Neuronal stem cell (in vitro differentiated cells): ENCODE results near the gene RAB11FIP3.

Experiments
- DNase-seq: peaks from one replicate; pipeline ENCODE4 v3.0.0-alpha.2; 2013; ENCODE audit warnings: low spot score
- H2AFZ ChIP-seq: one replicate; pipeline ENCODE4 v1.6.1; 2013; ENCODE audit warnings: mild to moderate bottlenecking, low read length, inconsistent platforms
- H2AK5ac ChIP-seq: 2 replicates; pipeline ENCODE4 v1.6.1; 2013; ENCODE audit warnings: low read depth, mild to moderate bottlenecking, inconsistent platforms, low read length, moderate library complexity, mixed read lengths
- H2BK120ac ChIP-seq: 2 replicates; pipeline ENCODE4 v1.6.1; 2013; ENCODE audit warnings: low read depth, mild to moderate bottlenecking, inconsistent platforms, low read length, moderate library complexity, mixed read lengths
- H2BK12ac ChIP-seq: one replicate; pipeline ENCODE4 v1.6.1; 2013; ENCODE audit warnings: low read length, inconsistent platforms
- H2BK15ac ChIP-seq: 2 replicates; pipeline ENCODE4 v1.6.1; 2013; ENCODE audit warnings: mild to moderate bottlenecking, low read length, inconsistent platforms, mixed read lengths
- H2BK5ac ChIP-seq: one replicate; pipeline ENCODE4 v1.6.1; 2013; ENCODE audit warnings: inconsistent platforms, mild to moderate bottlenecking, low read length, moderate library complexity
- H3K14ac ChIP-seq: one replicate; pipeline ENCODE4 v1.6.1; 2013; ENCODE audit warnings: low read length, inconsistent platforms
- H3K18ac ChIP-seq: 2 replicates; pipeline ENCODE4 v1.6.1; 2013; ENCODE audit warnings: low read length, inconsistent platforms
- H3K23ac ChIP-seq: 2 replicates; pipeline ENCODE4 v1.6.1; 2013; ENCODE audit warnings: low read depth, mild to moderate bottlenecking, mixed read lengths, low read length, inconsistent platforms; ENCODE audit not compliant: poor library complexity
- H3K27ac ChIP-seq: replicated peaks from 3 replicates; pipeline ENCODE4 v1.5.1; 2013; ENCODE audit warnings: low read length, inconsistent platforms
- H3K27me3 ChIP-seq, 3 experiments: 2 replicates each; pipeline ENCODE4 v1.6.1; 2013; ENCODE audit warnings: low read length in 3 of 3, mild to moderate bottlenecking in 2 of 3, inconsistent platforms in 1 of 3, low read depth in 1 of 3, mixed read lengths in 1 of 3, moderate library complexity in 1 of 3; ENCODE audit not compliant: control insufficient read depth in 3 of 3, insufficient read depth in 3 of 3
- H3K36me3 ChIP-seq, 2 donors: replicated peaks in 1 of 2; 2 replicates each; pipeline ENCODE4 v1.6.1; 2013; ENCODE audit warnings: low read length in 2 of 2; ENCODE audit not compliant: control insufficient read depth in 2 of 2, insufficient read depth in 2 of 2
- H3K4ac ChIP-seq: 2 replicates; pipeline ENCODE4 v1.6.1; 2013; ENCODE audit warnings: inconsistent platforms, mild to moderate bottlenecking, low read length, moderate library complexity
- H3K4me1 ChIP-seq, 2 donors: 1 replicate in 1 of 2; 2 replicates in 1 of 2; pipeline ENCODE4 v1.6.1; 2013; ENCODE audit warnings: low read length in 2 of 2, low read depth in 1 of 2; ENCODE audit not compliant: control insufficient read depth in 2 of 2, insufficient read depth in 1 of 2
- H3K4me2 ChIP-seq: one replicate; pipeline ENCODE4 v1.6.1; 2013; ENCODE audit warnings: mild to moderate bottlenecking, low read length, inconsistent platforms; ENCODE audit not compliant: insufficient read depth, poor library complexity, severe bottlenecking
- H3K4me3 ChIP-seq, 2 donors: 2 replicates each; pipeline ENCODE4 v1.5.1; 2013; ENCODE audit warnings: low read length in 2 of 2, mild to moderate bottlenecking in 2 of 2, inconsistent platforms in 1 of 2, moderate library complexity in 1 of 2
- H3K79me1 ChIP-seq: one replicate; pipeline ENCODE4 v1.6.1; 2013; ENCODE audit warnings: low read depth, mild to moderate bottlenecking, inconsistent platforms, low read length, moderate library complexity
- H3K9ac ChIP-seq: one replicate; pipeline ENCODE4 v1.6.1; 2013; ENCODE audit warnings: mild to moderate bottlenecking, low read depth, low read length, inconsistent platforms; ENCODE audit not compliant: poor library complexity
- H3K9me3 ChIP-seq, 2 donors: replicated peaks in 1 of 2; 2 replicates each; pipeline versions ENCODE3 to v1.6.1; 2013; ENCODE audit warnings: low read length in 2 of 2, mild to moderate bottlenecking in 2 of 2, inconsistent platforms in 1 of 2, low read depth in 1 of 2, mixed read lengths in 1 of 2, moderate library complexity in 1 of 2; ENCODE audit not compliant: control insufficient read depth in 2 of 2, insufficient read depth in 1 of 2
- H4K8ac ChIP-seq: one replicate; pipeline ENCODE4 v1.6.1; 2013; ENCODE audit warnings: low read depth, mild to moderate bottlenecking, inconsistent platforms, low read length, moderate library complexity
- H4K91ac ChIP-seq: one replicate; pipeline ENCODE4 v1.6.1; 2013; ENCODE audit warnings: low read length, low read depth, mild to moderate bottlenecking, inconsistent platforms; ENCODE audit not compliant: poor library complexity
- WGBS, 2 donors: extraction: QIAGEN DNeasy Blood & Tissue Kit; methylation state at CpG; one replicate each; pipeline ENCODE4 v1.1.7; 2013; ENCODE audit warnings: missing lambda C conversion rate in 2 of 2, mixed read lengths in 1 of 2; ENCODE audit not compliant: insufficient read length in 2 of 2, insufficient replicate concordance in 1 of 2; ENCODE audit errors: extremely low coverage in 2 of 2; 5-methylcytosine and 5-hydroxymethylcytosine counted together

Gene RAB11FIP3

DNA sequence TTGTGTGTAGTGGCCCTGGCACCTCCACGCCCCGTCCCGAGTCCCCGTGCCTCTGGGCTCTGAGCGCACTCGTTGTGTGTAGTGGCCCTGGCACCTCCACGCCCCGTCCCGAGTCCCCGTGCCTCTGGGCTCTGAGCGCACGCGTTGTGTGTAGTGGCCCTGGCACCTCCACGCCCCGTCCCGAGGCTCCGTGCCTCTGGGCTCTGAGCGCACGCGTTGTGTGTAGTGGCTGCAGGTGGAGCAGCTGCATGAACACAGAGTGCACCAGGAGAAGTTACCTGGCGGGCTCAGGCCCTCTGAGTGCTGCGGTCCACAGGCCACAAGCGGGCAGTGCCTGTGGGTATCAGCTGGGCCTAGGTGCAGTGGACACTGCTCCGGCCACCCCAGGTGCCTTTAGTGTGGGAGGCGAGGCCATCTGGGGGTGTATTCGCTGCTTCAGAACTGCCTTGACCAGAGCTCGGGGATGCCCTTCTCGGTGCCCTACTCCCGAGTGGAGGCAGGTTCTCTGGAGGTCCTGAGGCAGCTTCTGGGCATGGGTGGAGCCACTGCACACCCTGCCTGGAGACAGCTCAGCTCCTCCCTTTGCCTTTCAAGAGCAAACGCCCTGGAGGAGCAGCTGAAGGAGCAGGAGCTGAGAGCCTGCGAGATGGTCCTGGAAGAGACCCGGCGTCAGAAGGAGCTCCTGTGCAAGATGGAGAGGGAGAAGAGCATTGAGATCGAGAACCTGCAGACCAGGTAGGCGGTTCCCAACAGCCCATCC lies 84.8 kb downstream of the RAB11FIP3 start:
- Histone ChIP-seq H4K91ac (no peak overlapping the region), H2AK5ac (no peak overlapping the region), H3K9ac (no peak overlapping the region), H3K18ac (no peak overlapping the region), H3K4me1 (no peaks in the 10 kb centered on the region), H3K9me3 (peaks cover 0 to 1% of the 10 kb centered on the region in 2 donors), H3K4me2 (no peak overlapping the region), H3K14ac (no peak overlapping the region), H3K23ac (peak overlapping the region; percentile 80), H3K36me3 (peaks cover 27 to 52% of the 10 kb centered on the region in 2 donors), H3K27ac (no peak overlapping the region), H2BK5ac (no peak overlapping the region), H2AFZ (no peak overlapping the region), H2BK15ac (no peak overlapping the region), H4K8ac (peak overlapping the region; percentile 17), H3K4me3 (no peak overlapping the region), H3K79me1 (no peaks in the 10 kb centered on the region), H3K4ac (no peak overlapping the region), H2BK120ac (no peak overlapping the region), H3K27me3 (no peaks in the 10 kb centered on the region), H2BK12ac (no peak overlapping the region)
- DNase-seq, result no peak
- WGBS, 2 donors, result no CpG with 5 or more reads among the region's 35 CpGs

DNA sequence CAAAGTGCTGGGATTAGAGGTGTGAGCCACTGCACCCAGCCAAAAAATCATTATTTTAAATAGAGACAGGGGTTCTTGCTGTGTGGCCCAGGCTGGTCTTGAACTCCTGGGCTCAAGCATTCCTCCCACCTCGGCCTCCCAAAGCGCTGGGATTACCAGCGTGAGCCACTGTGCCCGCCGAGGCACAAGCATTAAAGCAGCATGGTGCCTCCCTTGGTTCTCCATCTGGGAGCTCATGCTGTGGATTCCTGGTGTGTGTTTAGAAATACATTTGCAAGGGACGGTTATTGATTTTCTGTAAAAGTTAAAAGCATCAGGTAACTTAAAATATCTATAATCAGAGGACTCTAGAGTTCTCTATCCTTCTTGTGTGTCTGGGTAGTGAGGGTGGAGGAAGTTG lies 87.4 kb downstream of the RAB11FIP3 start:
- peaks cover 11% of the 10 kb centered on the region for H3K79me1 ChIP-seq
- H3K36me3 ChIP-seq, result peaks cover 34 to 54% of the 10 kb centered on the region in 2 donors
- H3K27me3 ChIP-seq, result no peaks in the 10 kb centered on the region
- no peak overlapping the region for H2AK5ac ChIP-seq
- H2BK5ac ChIP-seq, result no peak overlapping the region
- H3K4me3 ChIP-seq, result no peak overlapping the region
- H2BK15ac ChIP-seq, result no peak overlapping the region
- H3K4ac ChIP-seq, result no peak overlapping the region
- no CpG with 5 or more reads among the region's 6 CpGs for WGBS, 2 donors
- H3K14ac ChIP-seq, result no peak overlapping the region
- H2BK12ac ChIP-seq, result no peak overlapping the region
- no peak overlapping the region for H4K91ac ChIP-seq
- H2BK120ac ChIP-seq, result no peak overlapping the region
- H3K9me3 ChIP-seq, result peaks cover 0 to 1% of the 10 kb centered on the region in 2 donors
- H3K4me1 ChIP-seq, result no peaks in the 10 kb centered on the region
- H3K4me2 ChIP-seq, result no peak overlapping the region
- H3K18ac ChIP-seq, result no peak overlapping the region
- H3K27ac ChIP-seq, result no peak overlapping the region
- no peak for DNase-seq
- H4K8ac ChIP-seq, result no peak overlapping the region
- no peak overlapping the region for H2AFZ ChIP-seq
- H3K23ac ChIP-seq, result no peak overlapping the region
- H3K9ac ChIP-seq, result no peak overlapping the region

DNA sequence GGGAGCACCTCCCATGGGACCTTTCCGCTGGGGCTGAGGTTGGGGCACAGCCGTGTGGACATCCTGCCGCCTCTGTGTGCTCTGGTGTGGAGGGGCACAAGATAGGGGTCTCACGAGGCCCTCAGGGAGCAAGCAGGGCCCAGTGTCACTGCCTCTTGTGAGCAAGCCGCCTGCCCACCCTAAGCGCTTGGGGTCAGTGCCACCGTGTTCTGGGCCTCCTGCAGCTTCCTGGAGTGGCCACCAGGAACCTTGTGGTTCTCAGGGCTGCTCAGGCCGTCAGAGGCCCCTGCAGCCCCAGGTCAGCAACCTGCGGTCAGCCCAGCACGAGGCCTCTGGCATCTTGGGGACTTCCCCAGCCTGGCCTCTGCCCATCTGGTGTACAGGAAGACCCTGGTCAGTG lies 88.5 kb downstream of the RAB11FIP3 start:
- WGBS, 2 donors, result no CpG with 5 or more reads among the region's 10 CpGs

DNA sequence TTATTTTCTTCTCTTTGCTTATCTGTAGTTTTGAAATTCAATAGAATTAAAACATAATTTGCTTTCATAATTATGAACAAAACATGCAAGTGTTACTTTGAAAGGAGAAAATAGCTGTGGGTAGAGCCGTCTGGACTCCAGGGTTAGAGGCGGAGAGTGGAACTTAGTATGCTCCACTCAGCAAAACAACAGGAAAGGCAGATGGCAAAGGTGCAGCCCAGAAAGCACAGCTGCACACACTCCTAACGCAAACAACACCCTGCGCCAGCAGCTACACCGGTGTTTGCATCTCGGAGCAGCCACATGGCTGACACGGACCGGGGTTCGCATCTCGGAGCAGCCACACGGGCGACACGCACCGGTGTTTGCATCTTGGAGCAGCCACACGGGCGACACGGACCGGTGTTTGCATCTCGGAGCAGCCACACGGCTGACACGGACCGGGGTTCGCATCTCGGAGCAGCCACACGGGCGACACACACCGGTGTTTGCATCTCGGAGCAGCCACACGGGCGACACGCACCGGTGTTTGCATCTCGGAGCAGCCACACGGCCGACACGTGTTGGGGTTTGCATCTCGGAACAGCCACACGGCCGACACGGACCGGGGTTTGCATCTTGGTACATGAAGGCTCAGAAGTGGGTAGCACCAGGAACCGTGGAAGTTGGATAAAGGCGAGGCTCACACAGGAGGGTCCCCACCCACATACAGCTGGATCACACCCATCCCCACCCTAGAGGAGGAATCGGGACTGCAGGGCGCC lies 89.9 kb downstream of the RAB11FIP3 start:
- WGBS, 2 donors, result no CpG with 5 or more reads among the region's 45 CpGs
- Histone ChIP-seq H2AK5ac (no peak overlapping the region), H3K18ac (no peak overlapping the region), H2BK120ac (no peak overlapping the region), H3K36me3 (peaks cover 47 to 62% of the 10 kb centered on the region in 2 donors), H3K23ac (no peak overlapping the region), H3K4ac (no peak overlapping the region), H2BK5ac (no peak overlapping the region), H3K9me3 (no peaks in the 10 kb centered on the region), H4K8ac (no peak overlapping the region), H3K4me3 (no peak overlapping the region), H3K9ac (no peak overlapping the region), H3K27me3 (no peaks in the 10 kb centered on the region), H2BK12ac (no peak overlapping the region), H3K79me1 (peaks cover 11% of the 10 kb centered on the region), H3K14ac (peak overlapping the region; percentile 21), H3K27ac (no peak overlapping the region), H3K4me2 (no peak overlapping the region), H2AFZ (no peak overlapping the region), H4K91ac (no peak overlapping the region), H2BK15ac (no peak overlapping the region), H3K4me1 (no peaks in the 10 kb centered on the region)
- no peak for DNase-seq

More for the DNA sequence above, 88.5 kb downstream of the RAB11FIP3 start:
- peaks cover 0 to 1% of the 10 kb centered on the region in 2 donors for H3K9me3 ChIP-seq
- no peak overlapping the region for H3K14ac ChIP-seq
- no peak overlapping the region for H3K4me2 ChIP-seq
- no peak overlapping the region for H4K91ac ChIP-seq
- no peak overlapping the region for H3K27ac ChIP-seq
- H2AK5ac ChIP-seq, result no peak overlapping the region
- H3K9ac ChIP-seq, result no peak overlapping the region
- DNase-seq, result no peak
- no peaks in the 10 kb centered on the region for H3K27me3 ChIP-seq
- no peak overlapping the region for H3K18ac ChIP-seq
- H2AFZ ChIP-seq, result no peak overlapping the region
- no peak overlapping the region for H3K4me3 ChIP-seq
- no peaks in the 10 kb centered on the region for H3K4me1 ChIP-seq
- H2BK120ac ChIP-seq, result no peak overlapping the region
- H3K79me1 ChIP-seq, result peaks cover 11% of the 10 kb centered on the region
- no peak overlapping the region for H3K23ac ChIP-seq
- no peak overlapping the region for H4K8ac ChIP-seq
- H3K4ac ChIP-seq, result no peak overlapping the region
- H2BK15ac ChIP-seq, result no peak overlapping the region
- H2BK12ac ChIP-seq, result no peak overlapping the region
- peak overlapping the region; percentile 82 for H2BK5ac ChIP-seq
- peaks cover 36 to 60% of the 10 kb centered on the region in 2 donors for H3K36me3 ChIP-seq
